DND-41 (cell line): ENCODE data around the gene USP32.

Experiments used
- CTCF ChIP-seq: IDR thresholded peaks from 2 replicates; pipeline ENCODE4 v1.5.1; 2012; ENCODE audit warnings: borderline replicate concordance, low read length, moderate library complexity, mild to moderate bottlenecking; ENCODE audit not compliant: poor library complexity, severe bottlenecking; ENCODE audit errors: extremely low read depth
- EZH2 ChIP-seq: IDR thresholded peaks from 3 replicates; pipeline ENCODE4 v1.6.1; 2012; ENCODE audit warnings: borderline replicate concordance, low read depth, mild to moderate bottlenecking, moderate library complexity, low read length, inconsistent platforms; ENCODE audit not compliant: severe bottlenecking

DNA sequence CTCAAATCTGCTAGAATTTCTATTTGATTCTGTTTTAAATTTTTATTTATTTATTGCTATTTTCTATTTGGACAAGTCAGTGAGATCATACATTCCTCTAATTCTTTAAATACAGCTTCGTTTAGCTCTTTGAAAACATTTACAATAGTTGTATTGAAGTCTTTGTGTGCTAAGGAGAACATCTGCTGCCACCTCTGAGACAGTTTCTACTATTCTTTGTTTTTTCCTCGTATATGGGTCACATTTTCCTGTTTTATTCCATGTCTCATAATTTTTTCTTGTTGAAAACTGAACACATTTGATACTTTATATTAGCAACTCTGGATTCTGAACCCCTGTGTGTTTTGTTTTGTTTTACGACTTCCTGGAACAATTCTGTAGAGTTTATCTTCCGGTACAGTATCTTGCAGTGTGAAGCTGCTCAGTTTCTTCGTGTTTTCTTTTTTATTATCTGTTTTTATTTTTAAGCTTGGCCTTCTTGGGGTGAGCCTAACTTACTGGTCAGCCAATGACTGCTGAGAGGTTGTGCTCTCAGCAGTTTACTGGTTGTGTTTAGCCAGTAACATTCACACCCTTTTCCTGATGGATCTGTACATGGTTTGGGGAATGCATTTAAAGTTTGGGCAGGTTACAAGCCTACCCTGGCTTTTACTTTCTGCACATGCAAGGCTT, 143.2 kb downstream of the USP32 start:
- TF ChIP-seq CTCF (no peak), EZH2 (no peak)
